ENCODE measurements around the gene SEC14L1.
A peak's percentile ranks its signal among the peaks of the same experiment; 100 is the strongest.
"Not testable (repeated sequence)": the region's sequence is repeated elsewhere in the genome, so short reads cannot be mapped to it uniquely, and the experiment has no call there.

SEC14L1 gene

GRCh38 chr17:77142689-77143088 is 1.9 kb downstream of the SEC14L1 start:
- no peak for DNase-seq

GRCh38 chr17:77143306-77143705 is 2.5 kb downstream of the SEC14L1 start:
- DNase-seq: no peak

- no peak for DNase-seq
Measured at GRCh38 chr17:77144227-77144626, 3.5 kb downstream of the SEC14L1 start.

- no peak for DNase-seq
Measured at GRCh38 chr17:77145224-77145611, 4.4 kb downstream of the SEC14L1 start.

- peak; percentile 28 to 62 for DNase-seq
Measured at GRCh38 chr17:77145612-77146245, 5.0 kb downstream of the SEC14L1 start.

GRCh38 chr17:77146246-77146632 is 5.5 kb downstream of the SEC14L1 start:
- DNase-seq: no peak

GRCh38 chr17:77146882-77147281 is 6.1 kb downstream of the SEC14L1 start:
- DNase-seq: no peak

GRCh38 chr17:77147357-77147801 is 6.6 kb downstream of the SEC14L1 start:
- DNase-seq: no peak

GRCh38 chr17:77148077-77148939 is 7.5 kb downstream of the SEC14L1 start:
- no peak for DNase-seq

GRCh38 chr17:77148940-77149510 is 8.3 kb downstream of the SEC14L1 start:
- DNase-seq: peak in 1 of 2 donors; percentile 22

- no peak for DNase-seq
Measured at GRCh38 chr17:77150196-77150595, 9.4 kb downstream of the SEC14L1 start.

GRCh38 chr17:77151186-77151585 is 10.4 kb downstream of the SEC14L1 start:
- peak in 1 of 2 donors; percentile 51 for DNase-seq

GRCh38 chr17:77152056-77152455 is 11.3 kb downstream of the SEC14L1 start:
- not testable (repeated sequence) for DNase-seq

- no peak for DNase-seq
Measured at GRCh38 chr17:77153472-77153871, 12.7 kb downstream of the SEC14L1 start.

- no peak for DNase-seq
Measured at GRCh38 chr17:77153999-77154586, 13.3 kb downstream of the SEC14L1 start.

- DNase-seq: no peak
Measured at GRCh38 chr17:77155125-77155524, 14.4 kb downstream of the SEC14L1 start.

- not testable (repeated sequence) for DNase-seq
Measured at GRCh38 chr17:77157766-77158165, 17.0 kb downstream of the SEC14L1 start.

- DNase-seq: peak in 1 of 2 donors; percentile 59
Measured at GRCh38 chr17:77160091-77160874, 19.5 kb downstream of the SEC14L1 start.

- no peak for DNase-seq
Measured at GRCh38 chr17:77160875-77161530, 20.2 kb downstream of the SEC14L1 start.

GRCh38 chr17:77161953-77162352 is 21.2 kb downstream of the SEC14L1 start:
- DNase-seq: no peak

GRCh38 chr17:77163001-77163400 is 22.2 kb downstream of the SEC14L1 start:
- DNase-seq: no peak
